ENCODE data around the gene SH3RF2.

DNA sequence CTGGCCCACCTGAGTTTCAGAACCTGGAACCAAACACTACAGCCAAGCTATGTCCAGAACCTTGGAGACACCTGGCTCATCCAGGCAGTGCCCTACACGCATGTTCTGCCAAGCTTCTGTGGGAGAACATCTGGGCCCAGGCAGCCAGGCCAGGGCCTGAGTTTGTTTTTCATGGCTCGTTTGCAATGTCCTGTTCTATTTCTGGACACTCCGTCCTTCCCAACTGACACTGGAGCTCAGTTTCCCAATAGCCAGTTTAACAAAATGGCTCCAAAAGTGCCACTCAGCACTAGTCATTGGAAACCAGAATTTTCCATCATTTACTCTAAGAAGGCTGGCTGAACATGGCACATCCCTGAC, 38.6 kb downstream of the SH3RF2 start:
- TF ChIP-seq, protein P1, sequence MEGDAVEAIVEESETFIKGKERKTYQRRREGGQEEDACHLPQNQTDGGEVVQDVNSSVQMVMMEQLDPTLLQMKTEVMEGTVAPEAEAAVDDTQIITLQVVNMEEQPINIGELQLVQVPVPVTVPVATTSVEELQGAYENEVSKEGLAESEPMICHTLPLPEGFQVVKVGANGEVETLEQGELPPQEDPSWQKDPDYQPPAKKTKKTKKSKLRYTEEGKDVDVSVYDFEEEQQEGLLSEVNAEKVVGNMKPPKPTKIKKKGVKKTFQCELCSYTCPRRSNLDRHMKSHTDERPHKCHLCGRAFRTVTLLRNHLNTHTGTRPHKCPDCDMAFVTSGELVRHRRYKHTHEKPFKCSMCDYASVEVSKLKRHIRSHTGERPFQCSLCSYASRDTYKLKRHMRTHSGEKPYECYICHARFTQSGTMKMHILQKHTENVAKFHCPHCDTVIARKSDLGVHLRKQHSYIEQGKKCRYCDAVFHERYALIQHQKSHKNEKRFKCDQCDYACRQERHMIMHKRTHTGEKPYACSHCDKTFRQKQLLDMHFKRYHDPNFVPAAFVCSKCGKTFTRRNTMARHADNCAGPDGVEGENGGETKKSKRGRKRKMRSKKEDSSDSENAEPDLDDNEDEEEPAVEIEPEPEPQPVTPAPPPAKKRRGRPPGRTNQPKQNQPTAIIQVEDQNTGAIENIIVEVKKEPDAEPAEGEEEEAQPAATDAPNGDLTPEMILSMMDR (tag by site-specific recombination; IDR thresholded peaks at IDR 0.05) = no peak
- TF ChIP-seq ZNF274 (IDR thresholded peaks at IDR 0.05; ENCODE audit: low read length) (no peak), ZNF274 (tag by site-specific recombination; IDR thresholded peaks at IDR 0.05; ENCODE audit: borderline replicate concordance) (no peak), ZNF146 (tag by site-specific recombination; IDR thresholded peaks at IDR 0.05) (no peak), TCF7L2 (IDR thresholded peaks at IDR 0.05; ENCODE audit: borderline replicate concordance, low read depth, low read length) (no peak)

All from HEK293 (cell line).